ENCODE measurements around the gene TBL1X.

TBL1X gene

GRCh38 chrX:9659571-9660195 is 194.8 kb downstream of the TBL1X start:
- FAIRE-seq (no peak), DNase-seq (ENCODE audit: low spot score) (no peak)

GRCh38 chrX:9662148-9662547 is 197.3 kb downstream of the TBL1X start:
- FAIRE-seq (no peak), DNase-seq (ENCODE audit: low spot score) (no peak)

GRCh38 chrX:9663216-9663615 is 198.4 kb downstream of the TBL1X start:
- FAIRE-seq (no peak), DNase-seq (ENCODE audit: low spot score) (no peak)

- no peak for DNase-seq (ENCODE audit: low spot score)
- FAIRE-seq = no peak
Measured at GRCh38 chrX:9664224-9664623, 199.4 kb downstream of the TBL1X start.

- no peak for FAIRE-seq
Measured at GRCh38 chrX:9665113-9665512, 200.3 kb downstream of the TBL1X start.

GRCh38 chrX:9668537-9668936 is 203.7 kb downstream of the TBL1X start:
- FAIRE-seq = no peak
- DNase-seq (ENCODE audit: low spot score) = no peak

More at GRCh38 chrX:9665113-9665512, 200.3 kb downstream of the TBL1X start:
- no peak for DNase-seq (ENCODE audit: low spot score)

GRCh38 chrX:9670136-9670814 is 205.4 kb downstream of the TBL1X start:
- DNase-seq (ENCODE audit: low spot score) (no peak), FAIRE-seq (no peak)

- FAIRE-seq = no peak
- no peak for DNase-seq (ENCODE audit: low spot score)
Measured at GRCh38 chrX:9671998-9672397, 207.1 kb downstream of the TBL1X start.

GRCh38 chrX:9676306-9676705 is 211.4 kb downstream of the TBL1X start:
- no peak for FAIRE-seq
- no peak for DNase-seq (ENCODE audit: low spot score)

- FAIRE-seq (no peak), DNase-seq (ENCODE audit: low spot score) (no peak)
Measured at GRCh38 chrX:9676738-9677097, 211.9 kb downstream of the TBL1X start.

GRCh38 chrX:9677098-9677739 is 212.4 kb downstream of the TBL1X start:
- DNase-seq (ENCODE audit: low spot score) (no peak), FAIRE-seq (no peak)

- no peak for FAIRE-seq
- no peak for DNase-seq (ENCODE audit: low spot score)
Measured at GRCh38 chrX:9678215-9678965, 213.5 kb downstream of the TBL1X start.

GRCh38 chrX:9681011-9681410 is 216.2 kb downstream of the TBL1X start:
- no peak for FAIRE-seq

GRCh38 chrX:9681422-9681821 is 216.6 kb downstream of the TBL1X start:
- DNase-seq (ENCODE audit: low spot score) = peak; percentile 55
- FAIRE-seq = peak; percentile 91

More at GRCh38 chrX:9681011-9681410, 216.2 kb downstream of the TBL1X start:
- DNase-seq (ENCODE audit: low spot score) = no peak

- FAIRE-seq (no peak), DNase-seq (ENCODE audit: low spot score) (no peak)
Measured at GRCh38 chrX:9682456-9682855, 217.6 kb downstream of the TBL1X start.

- FAIRE-seq (no peak), DNase-seq (ENCODE audit: low spot score) (no peak)
Measured at GRCh38 chrX:9682861-9683260, 218.0 kb downstream of the TBL1X start.

GRCh38 chrX:9683350-9683749 is 218.5 kb downstream of the TBL1X start:
- DNase-seq (ENCODE audit: low spot score) (no peak), FAIRE-seq (no peak)

- FAIRE-seq = no peak
- no peak for DNase-seq (ENCODE audit: low spot score)
Measured at GRCh38 chrX:9687899-9688298, 223.0 kb downstream of the TBL1X start.

- no peak for DNase-seq (ENCODE audit: low spot score)
- no peak for FAIRE-seq
Measured at GRCh38 chrX:9688833-9689232, 224.0 kb downstream of the TBL1X start.

GRCh38 chrX:9690046-9690445 is 225.2 kb downstream of the TBL1X start:
- FAIRE-seq (no peak), DNase-seq (ENCODE audit: low spot score) (no peak)

- DNase-seq (ENCODE audit: low spot score) = no peak
- FAIRE-seq = no peak
Measured at GRCh38 chrX:9693307-9694001, 228.6 kb downstream of the TBL1X start.

All from RCC 7860 (cell line).